HCEC 1CT (cell line): ENCODE results near the gene LRRC51.

ENCODE experiments used
- DNase-seq: peaks from one replicate; pipeline ENCODE4 v3.0.0-alpha.2; 2017

Gene LRRC51

GRCh38 chr11:72080326-72081183 lies at the start of gene LRRC51, which contains the start of gene NUMA1:
TSS of gene LRRC51 (plus strand) at chr11:72080850. CDS start at chr11:72089084, 8,234 bp downstream.
TSS of gene NUMA1 (minus strand) at chr11:72080542. CDS start at chr11:72035943, 44,599 bp downstream.
- DNase-seq: peak; percentile 100

- DNase-seq: no peak
Measured at GRCh38 chr11:72036687-72037086, 44.0 kb upstream of the LRRC51 start.

GRCh38 chr11:72037554-72038311 lies 42.9 kb upstream of the LRRC51 start:
- DNase-seq: no peak

GRCh38 chr11:72038491-72038890 lies 42.2 kb upstream of the LRRC51 start:
- DNase-seq: peak; percentile 47

GRCh38 chr11:72039031-72039855 lies 41.4 kb upstream of the LRRC51 start:
- DNase-seq: no peak

GRCh38 chr11:72039856-72040401 lies 40.7 kb upstream of the LRRC51 start:
- DNase-seq: no peak

GRCh38 chr11:72040491-72041363 lies 39.9 kb upstream of the LRRC51 start:
- DNase-seq: peak; percentile 87

- DNase-seq: peak; percentile 54
Measured at GRCh38 chr11:72041364-72042063, 39.1 kb upstream of the LRRC51 start.

GRCh38 chr11:72042064-72042745 lies 38.4 kb upstream of the LRRC51 start:
- no peak for DNase-seq

- DNase-seq: no peak
Measured at GRCh38 chr11:72045849-72046248, 34.8 kb upstream of the LRRC51 start.

- DNase-seq: no peak
Measured at GRCh38 chr11:72048766-72049460, 31.7 kb upstream of the LRRC51 start.

- peak; percentile 48 for DNase-seq
Measured at GRCh38 chr11:72058416-72059034, 22.1 kb upstream of the LRRC51 start.

GRCh38 chr11:72061739-72062396 lies 18.8 kb upstream of the LRRC51 start:
- DNase-seq: no peak

GRCh38 chr11:72066855-72067254 lies 13.8 kb upstream of the LRRC51 start:
- no peak for DNase-seq

- no peak for DNase-seq
Measured at GRCh38 chr11:72067266-72067665, 13.4 kb upstream of the LRRC51 start.

GRCh38 chr11:72067676-72068075 lies 13.0 kb upstream of the LRRC51 start:
- no peak for DNase-seq

- DNase-seq: peak; percentile 29
Measured at GRCh38 chr11:72069200-72069599, 11.4 kb upstream of the LRRC51 start.

GRCh38 chr11:72069787-72070251 lies 10.8 kb upstream of the LRRC51 start:
- DNase-seq: peak; percentile 89
